HG03103 (cell line): Measurements from ENCODE around the gene PRPF39.
A peak's percentile ranks its signal among the peaks of the same experiment; 100 is the strongest.
"Not testable (repeated sequence)": the region's sequence is repeated elsewhere in the genome, so short reads cannot be mapped to it uniquely, and the experiment has no call there.

Experiments used
- ATAC-seq: cut with Tn5 transposase; IDR thresholded peaks from one replicate; pipeline ENCODE4 v1.9.1; 2021; ENCODE audit warnings: low read depth; ENCODE audit not compliant: unreplicated experiment

PRPF39 gene

GRCh38 chr14:45135659-45136395 is 51.9 kb downstream of the PRPF39 start, which contains the start of gene FANCM:
TSS of gene FANCM (plus strand) at chr14:45135930. CDS start at chr14:45136032, 102 bp downstream.
- ATAC-seq = no peak

GRCh38 chr14:45136399-45136798 is 52.5 kb downstream of the PRPF39 start:
- no peak for ATAC-seq

GRCh38 chr14:45140661-45141187 is 56.8 kb downstream of the PRPF39 start:
- ATAC-seq = no peak

- ATAC-seq = not testable (repeated sequence)
Observed at GRCh38 chr14:45142083-45142482, 58.2 kb downstream of the PRPF39 start.

- ATAC-seq = peak; percentile 58
Observed at GRCh38 chr14:45144658-45145057, 60.7 kb downstream of the PRPF39 start.

- ATAC-seq = peak; percentile 57
Observed at GRCh38 chr14:45145214-45145613, 61.3 kb downstream of the PRPF39 start.

- ATAC-seq = no peak
Observed at GRCh38 chr14:45149602-45150001, 65.7 kb downstream of the PRPF39 start.

GRCh38 chr14:45150386-45150890 is 66.5 kb downstream of the PRPF39 start:
- no peak for ATAC-seq

GRCh38 chr14:45156067-45156466 is 72.2 kb downstream of the PRPF39 start:
- ATAC-seq = no peak
